Suprapubic skin (tissue), 3 donors: ENCODE measurements around the gene UBE2B.

Experiments used
- CTCF ChIP-seq, 2 donors: fragments of 200-600 bp in 1 of 2; fragments of 450-650 bp in 1 of 2; sonication (generic) in 1 of 2; IDR thresholded peaks; one replicate each; pipeline ENCODE4 v1.5.1; 2016 to 2019; ENCODE audit warnings: antibody characterized with exemption in 2 of 2, mild to moderate bottlenecking in 1 of 2, moderate library complexity in 1 of 2
- EP300 ChIP-seq: sonication (generic); formaldehyde crosslinking; IDR thresholded peaks from one replicate; pipeline ENCODE4 v1.6.1; 2017; ENCODE audit warnings: antibody characterized with exemption

- TF ChIP-seq CTCF (IDR thresholded peaks at IDR 0.05) (no peak), EP300 (no peak)
Observed at GRCh38 chr5:134392301-134392700, 20.9 kb downstream of the UBE2B start.
